Right lobe of liver (tissue), 4 donors: Measurements from ENCODE around the gene TSGA10IP.

ENCODE experiments used
- CTCF ChIP-seq, 4 donors: fragments of 200-600 bp in 3 of 4; fragments of 450-650 bp in 1 of 4; IDR thresholded peaks; one replicate each; pipeline versions ENCODE4 v1.5.1 to v1.8.0; 2016 to 2022; ENCODE audit warnings: antibody characterized with exemption in 4 of 4, mild to moderate bottlenecking in 2 of 4
- POLR2A ChIP-seq: fragments of 450-650 bp; IDR thresholded peaks from one replicate; pipeline ENCODE4 v1.6.1; 2017; ENCODE audit warnings: antibody characterized with exemption, mild to moderate bottlenecking
- donor health status: DM: no; HTN: no; CAD: no.
- donor health status: DM: no; HTN: no; CAD: no.
- donor health status: DM: no; HTN: yes; CAD: no.

DNA sequence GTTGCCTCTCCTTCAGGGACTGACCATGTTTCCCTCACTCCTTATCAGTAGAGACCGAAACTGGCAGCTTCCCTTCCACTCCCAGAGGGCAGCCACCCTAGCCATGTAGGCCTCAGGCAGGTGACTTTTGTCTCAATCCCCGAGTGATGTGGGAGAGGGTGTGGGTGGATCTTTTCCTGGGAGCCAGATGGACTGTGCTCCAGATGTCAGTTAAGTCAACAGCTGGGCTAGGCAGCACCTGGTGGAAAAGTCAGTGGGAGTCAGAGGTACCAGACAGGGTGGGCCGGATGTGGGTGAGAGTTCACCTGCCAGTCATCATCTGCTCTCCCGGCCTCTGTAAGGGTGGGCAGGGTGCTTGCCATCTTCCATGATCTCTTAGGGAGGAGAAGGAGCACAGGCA, 58.9 kb downstream of the TSGA10IP start:
- no peak for TF ChIP-seq CTCF (IDR thresholded peaks at IDR 0.05)
- TF ChIP-seq POLR2A = no peak
